CD4-positive, alpha-beta T cell treated with Interleukin-1 beta for 1 hour (primary cell): ENCODE data around the gene ADCY9.
"Not testable (repeated sequence)": the region's sequence is repeated elsewhere in the genome, so short reads cannot be mapped to it uniquely, and the experiment has no call there.

ENCODE experiments used
- DNase-seq, 2 donors: peaks; one replicate each; pipeline ENCODE4 v3.0.0-alpha.2; 2020 to 2022

ADCY9 gene

DNA sequence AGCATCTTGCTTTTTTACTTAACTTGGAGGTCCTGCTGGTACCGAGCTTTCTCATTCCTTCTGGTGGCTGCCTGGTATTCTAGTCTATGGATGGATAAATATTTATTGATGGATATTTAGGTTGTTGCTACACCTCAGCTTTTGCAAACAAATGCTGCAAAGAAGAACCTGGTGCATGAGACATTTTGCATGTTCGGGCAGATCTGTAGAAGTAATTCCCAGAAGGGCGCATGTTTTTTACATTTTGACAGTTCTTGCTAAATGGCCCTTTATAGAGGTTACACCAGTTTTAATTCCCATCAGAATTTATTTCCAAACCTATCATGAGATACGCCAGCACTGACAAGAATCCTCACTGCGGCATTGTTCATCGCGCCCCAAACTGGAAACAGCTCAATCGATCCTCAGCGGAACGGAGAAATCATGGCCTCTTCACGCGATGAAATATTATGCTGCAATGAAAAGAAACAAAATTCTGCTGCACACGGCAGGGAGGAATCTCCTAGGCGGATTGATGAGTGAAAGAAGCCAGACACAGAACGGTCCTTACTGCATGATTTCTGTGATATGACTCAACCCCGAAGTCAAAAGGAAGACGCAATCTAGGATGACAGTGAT is 167.8 kb downstream of the ADCY9 start:
- DNase-seq = no peak

DNA sequence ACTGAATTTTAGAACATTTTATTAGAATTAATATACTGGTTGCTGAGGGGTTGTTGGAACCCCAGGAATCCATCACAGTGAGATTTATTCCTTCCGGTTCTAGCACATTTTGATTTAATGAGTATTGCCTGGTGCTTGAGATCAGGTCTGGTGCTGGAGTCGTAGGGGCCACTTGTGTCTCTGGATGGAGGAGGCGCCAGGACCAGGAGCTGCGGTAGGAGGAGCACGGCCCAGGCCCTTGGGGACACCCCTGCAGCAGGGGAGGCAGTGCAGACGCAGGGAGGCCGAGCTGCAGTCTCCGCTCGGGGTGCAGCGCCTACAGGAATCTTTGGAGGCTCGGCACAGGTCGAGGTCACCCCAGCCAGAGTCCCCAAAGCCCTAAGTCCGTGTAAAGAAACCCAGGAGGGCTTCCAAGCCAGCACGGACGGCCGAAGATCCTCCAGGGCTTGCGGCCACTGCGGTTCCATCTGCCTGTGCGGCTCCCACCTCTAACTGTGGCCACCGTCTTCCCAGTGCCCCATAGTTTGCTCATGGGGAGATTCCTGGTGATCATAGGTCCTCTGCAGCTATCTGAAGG is 169.6 kb downstream of the ADCY9 start:
- DNase-seq = no peak

DNA sequence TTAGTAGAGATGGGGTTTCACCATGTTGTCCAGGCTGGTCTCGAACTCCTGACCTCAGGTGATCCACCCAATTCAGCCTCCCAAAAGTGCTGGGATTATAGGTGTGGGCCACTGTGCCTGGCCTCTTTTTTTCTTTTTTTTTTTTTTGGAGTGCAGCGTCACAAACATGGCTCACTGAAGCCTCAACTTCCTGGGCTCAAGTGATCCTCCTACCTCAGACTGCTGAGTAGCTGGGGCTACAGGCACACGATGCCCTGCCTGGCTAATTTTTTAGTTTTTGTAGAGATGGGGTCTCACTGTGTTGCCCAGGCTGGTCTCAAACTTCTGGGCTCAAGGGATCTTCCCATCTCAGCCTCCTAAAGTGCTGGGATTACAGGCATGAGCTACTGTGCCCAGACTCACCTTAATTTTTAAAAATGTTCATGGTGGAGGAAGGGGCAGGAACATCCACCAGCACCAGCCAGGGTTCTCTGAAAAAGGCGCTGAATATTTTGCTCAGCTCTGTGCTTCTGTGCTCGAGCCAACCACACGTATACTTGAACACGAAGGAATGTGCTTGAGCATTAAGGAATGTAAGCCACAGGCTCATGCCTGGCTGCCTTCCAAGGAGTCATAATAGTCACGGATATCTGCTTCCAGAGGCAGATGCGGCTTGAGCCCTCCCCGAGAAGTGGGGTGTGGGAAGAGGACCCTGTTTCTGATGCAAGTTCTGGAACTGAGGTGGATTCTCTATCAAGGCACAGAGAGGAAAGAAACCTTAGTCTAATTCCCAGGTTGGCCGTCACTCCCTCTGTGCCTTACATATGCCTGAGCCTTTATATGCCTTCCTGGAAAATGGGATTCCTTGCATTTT is 170.3 kb downstream of the ADCY9 start:
- DNase-seq = no peak

- not testable (repeated sequence) for DNase-seq
These were observed 171.8 kb downstream of the ADCY9 start for GRCh38 chr16:3944457-3944856.

GRCh38 chr16:3942146-3942545 is 174.1 kb downstream of the ADCY9 start:
- DNase-seq = not testable (repeated sequence)

DNA sequence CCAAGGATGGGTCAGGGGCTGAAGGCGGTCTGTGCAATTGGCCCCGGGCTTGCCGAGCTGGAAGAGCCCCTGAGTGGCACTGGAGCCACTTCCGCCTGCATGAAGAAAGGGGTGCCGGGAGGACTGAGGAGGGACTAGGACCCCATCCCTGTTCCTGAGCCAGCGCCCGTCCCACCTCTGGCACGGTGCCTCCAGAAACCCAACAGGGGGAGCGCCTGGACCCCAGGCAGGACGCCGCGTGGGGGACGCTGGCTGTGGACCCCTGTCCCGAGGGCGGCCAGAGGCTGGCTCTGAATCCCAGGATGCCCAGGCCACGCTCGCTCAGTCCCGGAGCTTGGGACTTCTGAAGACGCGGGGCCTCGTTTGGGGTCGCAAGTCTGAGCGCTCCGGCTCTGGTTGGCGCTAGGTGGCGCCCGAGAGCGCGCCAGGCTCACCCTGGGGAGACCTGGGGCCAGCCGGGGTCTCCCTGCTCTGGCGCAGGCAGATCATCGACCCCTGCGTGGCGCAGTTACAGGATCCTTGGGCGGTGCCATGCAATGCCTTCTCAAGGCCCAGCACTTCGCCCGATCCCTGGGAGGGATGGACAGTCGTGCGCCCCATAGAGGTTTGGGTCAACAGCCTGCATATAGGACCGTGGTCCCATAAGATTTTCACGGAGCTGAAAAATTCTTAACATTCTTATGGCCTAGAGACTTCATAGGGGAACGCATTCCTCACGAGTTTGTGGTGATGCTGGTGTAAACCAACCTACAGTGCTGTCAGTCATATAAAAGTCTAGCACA is 177.2 kb downstream of the ADCY9 start:
- DNase-seq = peak; percentile 59 to 69

GRCh38 chr16:3938471-3938842 is 177.8 kb downstream of the ADCY9 start:
- no peak for DNase-seq

DNA sequence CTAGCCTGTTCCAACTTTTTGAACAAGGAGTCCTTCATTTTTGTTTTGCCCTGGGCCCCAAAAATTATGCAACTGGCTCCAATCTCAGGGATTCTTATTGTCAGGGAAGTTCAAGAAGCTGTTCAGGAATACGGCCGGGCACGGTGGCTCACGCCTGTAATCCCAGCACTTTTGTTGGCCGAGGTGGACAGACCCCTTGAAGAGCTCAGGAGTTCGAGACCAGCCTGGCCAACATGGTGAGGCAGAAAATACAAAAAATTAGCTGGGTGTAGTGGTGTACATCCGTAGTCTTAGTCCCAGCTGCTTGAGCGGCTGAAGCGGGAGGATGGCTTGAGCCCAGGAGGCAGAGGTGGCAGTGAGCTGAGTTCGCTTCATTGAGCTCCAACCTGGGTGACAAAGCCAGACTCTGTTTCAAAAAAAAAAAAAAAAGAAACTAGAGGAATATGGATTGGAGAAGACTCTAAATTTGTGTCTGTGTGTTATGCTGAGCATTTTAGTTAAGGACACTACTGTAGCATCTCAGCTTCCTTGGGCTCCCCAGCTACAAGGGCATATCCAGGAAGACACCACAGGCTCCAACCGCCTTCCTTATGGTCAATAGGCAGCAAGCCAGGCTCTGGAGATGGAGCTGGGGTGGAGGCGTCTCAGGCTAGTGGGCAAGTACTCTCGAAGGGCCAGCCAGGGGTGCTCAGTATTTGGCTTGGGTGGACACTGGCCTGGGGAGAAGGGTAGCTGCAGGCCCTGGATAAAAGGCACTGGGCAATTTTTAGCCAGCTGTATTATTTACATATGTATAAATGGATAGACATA is 179.0 kb downstream of the ADCY9 start:
- DNase-seq = no peak

- no peak for DNase-seq
These were observed 180.3 kb downstream of the ADCY9 start for GRCh38 chr16:3935921-3936320.

DNA sequence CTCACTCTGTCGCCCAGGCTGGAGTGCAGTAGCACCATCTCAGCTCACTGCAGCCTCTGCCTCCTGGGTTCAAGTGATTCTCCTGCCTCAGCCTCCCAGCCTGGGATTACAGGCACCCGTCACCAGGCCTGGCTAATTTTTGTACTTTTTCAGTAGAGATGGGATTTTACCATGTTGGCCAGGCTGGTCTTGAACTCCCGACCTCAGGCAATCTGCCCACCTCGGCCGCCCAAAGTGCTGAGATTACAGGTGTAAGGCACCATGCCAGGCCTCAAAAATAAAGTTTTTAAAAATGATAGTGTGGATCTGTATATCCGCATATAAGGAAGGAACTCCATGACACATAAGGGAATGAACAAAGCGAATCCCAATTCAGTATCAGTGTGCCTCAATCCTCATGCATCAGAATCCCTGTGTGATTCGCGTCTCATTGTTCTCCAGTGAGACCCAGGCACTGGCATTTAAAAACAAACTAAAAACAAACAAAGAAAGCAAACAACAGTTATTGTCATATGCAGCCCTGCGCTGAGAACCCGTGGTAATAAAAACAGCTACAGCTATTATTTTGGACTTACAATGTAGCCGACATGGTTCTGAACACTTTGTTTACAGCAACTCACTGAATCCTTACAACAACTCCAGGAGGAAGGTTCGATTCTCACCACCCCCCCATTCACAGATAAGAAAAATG is 181.6 kb downstream of the ADCY9 start:
- DNase-seq = no peak

- DNase-seq = not testable (repeated sequence)
These were observed 189.1 kb downstream of the ADCY9 start for GRCh38 chr16:3927147-3927546.

- DNase-seq = no peak
These were observed 191.5 kb downstream of the ADCY9 start for GRCh38 chr16:3924763-3925162.

- no peak for DNase-seq
These were observed 194.0 kb downstream of the ADCY9 start for GRCh38 chr16:3922241-3922640.

GRCh38 chr16:3920206-3920605 is 196.0 kb downstream of the ADCY9 start:
- no peak for DNase-seq

DNA sequence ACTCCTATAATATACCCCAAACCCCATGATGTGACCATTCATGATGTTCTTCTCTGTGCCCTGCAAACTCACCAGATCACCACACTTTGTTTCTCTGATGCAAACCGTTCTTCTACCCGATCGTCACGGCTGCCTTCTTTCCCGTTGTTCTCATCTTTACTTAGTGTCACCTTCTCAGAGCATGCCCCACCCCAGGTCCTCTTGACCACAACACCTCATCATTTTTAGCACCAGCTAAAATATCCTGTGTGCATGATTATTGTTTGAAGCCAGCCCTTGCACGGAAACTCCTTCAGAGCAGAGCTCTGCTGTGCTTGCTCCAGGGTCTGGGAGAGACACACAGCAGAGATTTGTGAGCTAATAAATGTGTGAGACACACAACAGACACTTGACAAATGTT is 196.8 kb downstream of the ADCY9 start:
- no peak for DNase-seq

GRCh38 chr16:3915426-3916260 is 200.6 kb downstream of the ADCY9 start:
- DNase-seq = no peak

DNA sequence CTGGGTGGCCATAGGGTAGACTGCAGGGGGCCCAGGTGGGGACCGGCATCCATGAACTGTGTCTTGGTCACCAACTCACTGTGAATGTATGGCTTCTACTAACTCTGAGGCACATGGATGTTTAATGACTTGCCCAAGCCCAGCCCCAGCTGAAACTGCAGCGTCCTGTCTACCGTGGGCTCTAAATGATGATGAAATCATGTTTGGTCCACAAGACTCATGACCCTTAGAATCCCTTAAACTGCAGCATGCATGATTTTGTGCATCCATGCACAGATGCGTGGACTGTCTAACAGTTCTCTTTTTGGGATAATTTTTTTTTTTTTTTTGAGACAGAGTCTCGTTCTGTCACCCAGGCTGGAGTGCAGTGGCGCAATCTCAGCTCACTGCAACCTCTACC is 203.3 kb downstream of the ADCY9 start:
- DNase-seq = no peak
